ENCODE results near the gene SIRT2.
"Not testable (repeated sequence)": the region's sequence is repeated elsewhere in the genome, so short reads cannot be mapped to it uniquely, and the experiment has no call there.

SIRT2 gene

GRCh38 chr19:38834590-38834989, 64.8 kb downstream of the SIRT2 start:
- 100% methylated on average over 5 to 6 of the region's 6 CpGs for WGBS, 2 experiments (ENCODE audit: insufficient coverage in 2 of 2)
- peaks cover 57% of the 10 kb centered on the region for H3K36me3 ChIP-seq (ENCODE audit: control insufficient read depth, insufficient read depth, low read length)

GRCh38 chr19:38834104-38834490, 65.3 kb downstream of the SIRT2 start:
- peaks cover 22% of the 10 kb centered on the region for H3K4me1 ChIP-seq (ENCODE audit: control insufficient read depth, insufficient read depth, low read length, poor library complexity, severe bottlenecking)
- 92 to 100% methylated on average over 2 to 4 of the region's 4 CpGs for WGBS, 2 experiments (ENCODE audit: insufficient coverage in 2 of 2)
- no peak overlapping the region for H3K27ac ChIP-seq (ENCODE audit: low read depth, low read length, severe bottlenecking)
- H3K36me3 ChIP-seq (ENCODE audit: control insufficient read depth, insufficient read depth, low read length), result peaks cover 54% of the 10 kb centered on the region
- H3K9me3 ChIP-seq (ENCODE audit: control insufficient read depth, low read length), result no peaks in the 10 kb centered on the region
- no peak overlapping the region for H3K4me3 ChIP-seq (ENCODE audit: extremely low read depth, insufficient read depth, low read length, poor library complexity, severe bottlenecking)

More at GRCh38 chr19:38834590-38834989, 64.8 kb downstream of the SIRT2 start:
- H3K4me3 ChIP-seq (ENCODE audit: extremely low read depth, insufficient read depth, low read length, poor library complexity, severe bottlenecking), result no peak overlapping the region
- H3K27ac ChIP-seq (ENCODE audit: low read depth, low read length, severe bottlenecking), result no peak overlapping the region
- peaks cover 26% of the 10 kb centered on the region for H3K4me1 ChIP-seq (ENCODE audit: control insufficient read depth, insufficient read depth, low read length, poor library complexity, severe bottlenecking)
- H3K9me3 ChIP-seq (ENCODE audit: control insufficient read depth, low read length), result no peaks in the 10 kb centered on the region

- H3K4me1 ChIP-seq (ENCODE audit: control insufficient read depth, insufficient read depth, low read length, poor library complexity, severe bottlenecking), result peaks cover 13% of the 10 kb centered on the region
- H3K9me3 ChIP-seq (ENCODE audit: control insufficient read depth, low read length), result no peaks in the 10 kb centered on the region
- peaks cover 52% of the 10 kb centered on the region for H3K36me3 ChIP-seq (ENCODE audit: control insufficient read depth, insufficient read depth, low read length)
- no peak overlapping the region for H3K4me3 ChIP-seq (ENCODE audit: extremely low read depth, insufficient read depth, low read length, poor library complexity, severe bottlenecking)
- WGBS, 2 experiments (ENCODE audit: insufficient coverage in 2 of 2), result 100% methylated on average over 3 of the region's 7 CpGs; no CpG with 5 or more reads in 1 of the 2 experiments
- H3K27ac ChIP-seq (ENCODE audit: low read depth, low read length, severe bottlenecking), result no peak overlapping the region
Measured at GRCh38 chr19:38833092-38833425, 66.4 kb downstream of the SIRT2 start.

GRCh38 chr19:38831142-38831605, 68.2 kb downstream of the SIRT2 start:
- Histone ChIP-seq H3K4me3 (ENCODE audit: extremely low read depth, insufficient read depth, low read length, poor library complexity, severe bottlenecking) (peak overlapping the region; percentile 65), H3K27ac (ENCODE audit: low read depth, low read length, severe bottlenecking) (peak overlapping the region; percentile 98), H3K36me3 (ENCODE audit: control insufficient read depth, insufficient read depth, low read length) (peaks cover 43% of the 10 kb centered on the region), H3K9me3 (ENCODE audit: control insufficient read depth, low read length) (no peaks in the 10 kb centered on the region), H3K4me1 (ENCODE audit: control insufficient read depth, insufficient read depth, low read length, poor library complexity, severe bottlenecking) (peaks cover 5% of the 10 kb centered on the region)
- 18 to 21% methylated on average over 13 to 15 of the region's 16 CpGs for WGBS, 2 experiments (ENCODE audit: insufficient coverage in 2 of 2)

- H3K27ac ChIP-seq (ENCODE audit: low read depth, low read length, severe bottlenecking), result peak overlapping the region; percentile 2
- peaks cover 5% of the 10 kb centered on the region for H3K4me1 ChIP-seq (ENCODE audit: control insufficient read depth, insufficient read depth, low read length, poor library complexity, severe bottlenecking)
- no peak overlapping the region for H3K4me3 ChIP-seq (ENCODE audit: extremely low read depth, insufficient read depth, low read length, poor library complexity, severe bottlenecking)
- H3K9me3 ChIP-seq (ENCODE audit: control insufficient read depth, low read length), result no peaks in the 10 kb centered on the region
- 93% methylated on average over 3 of the region's 4 CpGs for WGBS, 2 experiments (ENCODE audit: insufficient coverage in 2 of 2)
- peaks cover 34% of the 10 kb centered on the region for H3K36me3 ChIP-seq (ENCODE audit: control insufficient read depth, insufficient read depth, low read length)
Measured at GRCh38 chr19:38830039-38830733, 69.2 kb downstream of the SIRT2 start.

- not testable (repeated sequence) for H3K4me3 ChIP-seq (ENCODE audit: extremely low read depth, insufficient read depth, low read length, poor library complexity, severe bottlenecking); H3K4me1 ChIP-seq (ENCODE audit: control insufficient read depth, insufficient read depth, low read length, poor library complexity, severe bottlenecking); H3K27ac ChIP-seq (ENCODE audit: low read depth, low read length, severe bottlenecking); H3K9me3 ChIP-seq (ENCODE audit: control insufficient read depth, low read length)
- H3K36me3 ChIP-seq (ENCODE audit: control insufficient read depth, insufficient read depth, low read length), result peaks cover 32% of the 10 kb centered on the region
- 96% methylated on average over 4 of the region's 7 CpGs; no CpG with 5 or more reads in 1 of the 2 experiments for WGBS, 2 experiments (ENCODE audit: insufficient coverage in 2 of 2)
Measured at GRCh38 chr19:38829203-38829602, 70.2 kb downstream of the SIRT2 start.

All from mesodermal cell (in vitro differentiated cells).